ENCODE measurements around the gene CLPSL2. TPM values are rescaled to one million over a fixed set of nuclear protein-coding genes. Genes with fewer than 3 reads are reported as not detected.

Gene CLPSL2
- total RNA-seq, 1 experiment from 2014 or later = not detected

GRCh38 chr6:35808688-35809087, 32.3 kb downstream of the CLPSL2 start:
- no peak for DNase-seq (ENCODE audit: low read depth in 1 of 2, low spot score in 2 of 2)
- Histone ChIP-seq H3K9me3 (replicated peaks) (no peaks in the 10 kb centered on the region), H3K27ac (no peak overlapping the region), H3K4me3 (no peak overlapping the region), H3K36me3 (no peaks in the 10 kb centered on the region), H3K4me1 (replicated peaks) (peaks cover 13% of the 10 kb centered on the region), H3K27me3 (replicated peaks) (no peaks in the 10 kb centered on the region)

GRCh38 chr6:35809809-35810208, 33.4 kb downstream of the CLPSL2 start:
- Histone ChIP-seq H3K9me3 (replicated peaks) (no peaks in the 10 kb centered on the region), H3K27me3 (replicated peaks) (no peaks in the 10 kb centered on the region), H3K4me3 (no peak overlapping the region), H3K27ac (no peak overlapping the region), H3K36me3 (no peaks in the 10 kb centered on the region), H3K4me1 (replicated peaks) (peaks cover 13% of the 10 kb centered on the region)
- no peak for DNase-seq (ENCODE audit: low read depth in 1 of 2, low spot score in 2 of 2)

- H3K27ac ChIP-seq = no peak overlapping the region
- peaks cover 8% of the 10 kb centered on the region for H3K4me1 ChIP-seq (replicated peaks)
Observed at GRCh38 chr6:35810971-35811698, 34.7 kb downstream of the CLPSL2 start.

GRCh38 chr6:35811699-35811995, 35.2 kb downstream of the CLPSL2 start:
- peaks cover 8% of the 10 kb centered on the region for H3K4me1 ChIP-seq (replicated peaks)
- DNase-seq (ENCODE audit: low read depth in 1 of 2, low spot score in 2 of 2) = no peak
- H3K27ac ChIP-seq = no peak overlapping the region
- H3K36me3 ChIP-seq = no peaks in the 10 kb centered on the region
- no peaks in the 10 kb centered on the region for H3K27me3 ChIP-seq (replicated peaks)
- H3K9me3 ChIP-seq (replicated peaks) = no peaks in the 10 kb centered on the region
- H3K4me3 ChIP-seq = no peak overlapping the region

More at GRCh38 chr6:35810971-35811698, 34.7 kb downstream of the CLPSL2 start:
- no peak overlapping the region for H3K4me3 ChIP-seq
- H3K9me3 ChIP-seq (replicated peaks) = no peaks in the 10 kb centered on the region
- H3K27me3 ChIP-seq (replicated peaks) = no peaks in the 10 kb centered on the region
- H3K36me3 ChIP-seq = no peaks in the 10 kb centered on the region
- DNase-seq (ENCODE audit: low read depth in 1 of 2, low spot score in 2 of 2) = no peak

GRCh38 chr6:35817515-35817914, 41.1 kb downstream of the CLPSL2 start:
- H3K36me3 ChIP-seq = no peaks in the 10 kb centered on the region
- no peaks in the 10 kb centered on the region for H3K27me3 ChIP-seq (replicated peaks)
- no peaks in the 10 kb centered on the region; the same call in 1 of the 2 replicates for H3K9me3 ChIP-seq (replicated peaks)
- no peak for DNase-seq (ENCODE audit: low read depth in 1 of 2, low spot score in 2 of 2)
- H3K4me3 ChIP-seq = no peak overlapping the region
- no peak overlapping the region for H3K27ac ChIP-seq
- no peaks in the 10 kb centered on the region for H3K4me1 ChIP-seq (replicated peaks)

GRCh38 chr6:35823601-35824000, 47.2 kb downstream of the CLPSL2 start:
- H3K9me3 ChIP-seq (replicated peaks) = no peaks in the 10 kb centered on the region
- no peaks in the 10 kb centered on the region for H3K27me3 ChIP-seq (replicated peaks)
- DNase-seq (ENCODE audit: low read depth in 1 of 2, low spot score in 2 of 2) = no peak
- no peak overlapping the region for H3K27ac ChIP-seq
- H3K4me1 ChIP-seq (replicated peaks) = no peaks in the 10 kb centered on the region
- H3K36me3 ChIP-seq = no peaks in the 10 kb centered on the region
- no peak overlapping the region for H3K4me3 ChIP-seq

GRCh38 chr6:35824552-35825192, 48.3 kb downstream of the CLPSL2 start:
- Histone ChIP-seq H3K27ac (no peak overlapping the region), H3K36me3 (no peaks in the 10 kb centered on the region), H3K27me3 (replicated peaks) (no peaks in the 10 kb centered on the region), H3K9me3 (replicated peaks) (no peaks in the 10 kb centered on the region), H3K4me3 (no peak overlapping the region), H3K4me1 (replicated peaks) (no peaks in the 10 kb centered on the region)
- no peak for DNase-seq (ENCODE audit: low read depth in 1 of 2, low spot score in 2 of 2)

Other genes with a start within 250 kb of the CLPSL2 start
- 0.29 and 0.50 TPM in 2 replicates for gene FKBP5, start 87.7 kb upstream of the CLPSL2 start, total RNA-seq (2014; rRNA removed; shearing (Covaris generic))
- not detected in 2 replicates for gene ARMC12, start 39.6 kb upstream of the CLPSL2 start, total RNA-seq (2014; rRNA removed; shearing (Covaris generic))
- gene CLPSL1, start 4.4 kb downstream of the CLPSL2 start, total RNA-seq (2014; rRNA removed; shearing (Covaris generic)) = not detected in 2 replicates
- gene CLPS, start 20.7 kb downstream of the CLPSL2 start, total RNA-seq (2014; rRNA removed; shearing (Covaris generic)) = not detected in 2 replicates
- gene LHFPL5, start 28.8 kb downstream of the CLPSL2 start, total RNA-seq (2014; rRNA removed; shearing (Covaris generic)) = not detected in 2 replicates
- gene SRPK1, start 144.5 kb downstream of the CLPSL2 start, total RNA-seq (2014; rRNA removed; shearing (Covaris generic)) = 36.3 and 46.9 TPM in 2 replicates
- not detected in 2 replicates for gene SLC26A8, start 248.0 kb downstream of the CLPSL2 start, total RNA-seq (2014; rRNA removed; shearing (Covaris generic))